Esophagus squamous epithelium (tissue), 4 donors: Measurements from ENCODE around the gene SPP2.

Source experiments
- CTCF ChIP-seq, 6 experiments: fragments of 450-650 bp in 4 of 6; fragments of 200-600 bp in 2 of 6; sonication (generic) in 2 of 6; IDR thresholded peaks; one replicate each; pipeline ENCODE4 v1.5.1; 2016 to 2019; ENCODE audit warnings: antibody characterized with exemption in 6 of 6, mild to moderate bottlenecking in 4 of 6, moderate library complexity in 4 of 6
- POLR2A ChIP-seq, 4 donors: fragments of 450-650 bp; IDR thresholded peaks; one replicate each; pipeline ENCODE4 v1.6.1; 2017; ENCODE audit warnings: antibody characterized with exemption in 4 of 4, mild to moderate bottlenecking in 4 of 4, moderate library complexity in 3 of 4

GRCh38 chr2:234081970-234082822, 31.7 kb downstream of the SPP2 start:
- TF ChIP-seq CTCF (IDR thresholded peaks at IDR 0.05): no peak
- no peak for TF ChIP-seq POLR2A (IDR thresholded peaks at IDR 0.05)
